Stimulated activated CD8-positive, alpha-beta memory T cell treated with anti-CD3 and anti-CD28 coated beads, Interleukin-7, amount 100 ng/mL, for 48 hours (primary cell): ENCODE data around the gene ITPK1.
A peak's percentile ranks its signal among the peaks of the same experiment; 100 is the strongest.

Experiments
- DNase-seq, 2 donors: peaks; one replicate each; pipeline ENCODE4 v3.0.0-alpha.2; 2020; ENCODE audit warnings: low read depth in 1 of 2; ENCODE audit errors: extremely low read depth in 1 of 2

Gene ITPK1

DNA sequence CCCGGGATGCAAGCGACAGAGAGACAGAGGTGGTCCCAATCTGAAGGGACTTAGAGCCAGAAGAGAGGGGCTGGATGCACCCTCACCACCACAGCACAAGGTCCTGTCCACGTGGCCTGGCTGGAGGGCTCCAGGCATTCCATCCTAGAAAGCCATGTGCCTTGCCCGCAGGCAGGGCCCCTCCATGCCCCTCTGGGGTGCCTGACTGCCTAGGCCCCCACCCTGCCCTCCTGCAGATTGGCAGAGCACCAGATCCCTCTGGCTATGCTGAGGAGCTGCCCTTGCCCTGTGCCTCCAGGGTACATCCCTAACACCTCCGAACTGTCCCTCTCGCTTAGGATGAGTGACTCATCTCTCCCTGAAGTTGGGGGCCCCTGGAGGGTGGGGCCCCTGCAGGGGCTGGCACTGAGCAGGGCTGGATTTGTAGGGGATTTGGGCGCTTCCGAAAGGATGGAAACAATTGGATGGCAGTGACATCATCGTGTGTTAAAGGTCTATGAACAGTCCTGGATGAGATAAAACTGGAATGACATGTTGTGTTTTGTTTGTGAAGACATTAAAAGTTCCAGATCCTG, 141.8 kb downstream of the ITPK1 start:
- no peak for DNase-seq

DNA sequence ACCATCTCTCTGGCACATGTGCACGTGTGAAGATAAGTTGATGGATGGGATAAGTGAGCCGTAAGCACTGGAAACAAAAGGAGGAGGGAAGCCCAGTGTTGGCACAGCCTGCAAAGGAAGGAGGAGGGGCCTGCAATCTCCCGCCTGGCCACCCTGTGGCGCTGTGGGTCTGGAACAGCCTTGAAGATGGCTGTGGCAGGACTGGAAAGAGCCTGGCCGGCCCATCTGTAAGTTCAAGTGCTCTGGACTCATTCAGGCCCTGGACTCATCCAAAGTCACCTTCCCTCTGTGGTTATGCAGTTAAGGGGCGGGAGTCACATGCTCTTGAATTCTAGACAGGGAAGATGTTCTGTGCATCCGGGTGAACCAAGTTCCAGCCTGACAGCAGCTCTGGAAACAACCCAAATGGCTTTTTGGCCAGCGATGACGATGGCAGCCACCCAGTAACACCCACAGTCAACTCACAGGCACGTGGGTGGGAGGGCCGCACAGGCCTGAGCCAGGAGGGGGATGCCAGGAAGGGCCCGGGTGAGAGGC, 142.4 kb downstream of the ITPK1 start:
- peak in 1 of 2 donors; percentile 12 for DNase-seq

DNA sequence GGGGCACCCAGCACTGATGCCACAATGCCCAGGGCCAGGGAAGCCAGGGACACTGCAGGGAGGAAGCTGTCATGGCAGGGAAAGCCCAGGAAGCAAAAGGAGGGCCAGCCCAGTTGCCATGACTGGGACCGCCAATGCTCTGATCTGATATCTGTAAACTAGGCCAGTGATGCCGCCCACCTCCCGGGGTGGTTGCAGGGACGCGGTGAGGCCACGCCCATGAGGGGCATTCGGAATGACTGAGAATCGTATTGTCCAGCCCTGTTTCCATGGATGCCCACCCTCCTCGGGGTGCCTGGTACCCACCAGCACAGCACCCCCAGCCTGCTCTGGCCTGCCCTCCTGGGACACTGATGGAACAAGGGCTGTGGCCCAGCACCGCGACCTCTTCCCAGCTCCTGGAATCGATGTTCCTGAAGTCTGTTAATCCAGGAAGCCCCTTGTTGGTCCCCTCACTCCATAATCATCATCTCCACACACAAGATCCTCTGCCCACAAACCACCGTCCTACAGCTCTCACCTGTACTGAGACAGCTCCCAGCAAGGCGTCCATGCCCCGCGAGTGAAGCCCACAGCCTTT, 144.0 kb downstream of the ITPK1 start:
- DNase-seq = no peak

DNA sequence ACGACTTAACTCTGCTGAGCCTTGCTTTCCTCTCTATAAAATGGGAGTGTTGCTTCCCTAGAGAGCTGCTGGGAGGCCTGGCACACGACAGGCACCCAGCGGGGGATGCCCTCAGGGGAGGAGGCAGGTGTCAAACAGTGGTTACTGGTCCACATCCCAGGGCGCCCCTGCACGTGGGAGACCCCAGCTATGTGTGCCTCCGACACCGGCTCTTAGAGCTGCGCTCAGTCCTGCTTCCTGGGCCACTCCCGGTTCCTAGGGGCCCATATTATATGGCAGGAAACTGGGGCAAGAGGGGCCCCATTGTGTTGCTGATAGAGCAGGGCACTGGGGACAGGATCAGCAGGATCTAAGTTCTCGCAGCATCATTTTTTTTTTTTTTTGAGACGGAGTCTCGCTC, 145.5 kb downstream of the ITPK1 start:
- DNase-seq = no peak

DNA sequence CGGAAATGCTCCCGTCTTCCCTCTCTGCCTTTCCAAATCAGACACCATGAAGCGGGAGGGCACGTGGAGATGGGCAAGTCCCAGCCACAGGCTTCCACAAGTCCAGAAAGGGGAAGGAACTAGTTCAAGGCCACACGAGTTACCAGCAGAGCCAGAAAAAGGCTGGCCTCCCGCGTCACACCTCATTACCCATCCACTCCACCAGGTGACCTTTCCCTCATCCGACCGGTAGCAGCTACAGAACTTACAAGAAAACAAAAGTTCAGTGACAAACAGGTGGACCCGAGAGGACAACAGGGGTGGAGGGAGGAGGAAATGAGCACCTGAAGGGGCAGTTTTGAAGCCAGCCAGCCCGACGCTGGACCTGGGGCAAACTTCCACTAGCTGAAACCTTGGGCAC, 145.9 kb downstream of the ITPK1 start:
- DNase-seq = no peak

DNA sequence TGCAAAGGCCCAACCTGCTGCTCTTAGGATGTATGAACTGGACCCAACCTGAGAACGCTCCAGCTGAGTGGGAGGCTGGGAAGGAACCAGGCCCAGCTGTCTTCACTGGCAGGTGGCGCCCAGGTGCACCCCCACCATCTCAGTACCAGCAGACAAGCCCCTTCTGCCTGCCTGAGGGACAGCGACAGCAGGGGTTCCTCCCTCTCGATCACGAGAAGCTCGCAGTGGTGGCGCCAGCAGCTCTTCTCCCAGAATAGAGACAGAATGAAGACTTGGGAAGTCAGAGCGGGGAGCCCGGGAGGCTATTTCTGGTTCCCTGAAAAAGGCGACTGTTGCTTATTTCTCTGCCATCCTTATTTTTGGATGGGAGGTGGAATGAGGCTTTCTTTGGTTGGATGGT, 146.3 kb downstream of the ITPK1 start:
- DNase-seq = no peak

DNA sequence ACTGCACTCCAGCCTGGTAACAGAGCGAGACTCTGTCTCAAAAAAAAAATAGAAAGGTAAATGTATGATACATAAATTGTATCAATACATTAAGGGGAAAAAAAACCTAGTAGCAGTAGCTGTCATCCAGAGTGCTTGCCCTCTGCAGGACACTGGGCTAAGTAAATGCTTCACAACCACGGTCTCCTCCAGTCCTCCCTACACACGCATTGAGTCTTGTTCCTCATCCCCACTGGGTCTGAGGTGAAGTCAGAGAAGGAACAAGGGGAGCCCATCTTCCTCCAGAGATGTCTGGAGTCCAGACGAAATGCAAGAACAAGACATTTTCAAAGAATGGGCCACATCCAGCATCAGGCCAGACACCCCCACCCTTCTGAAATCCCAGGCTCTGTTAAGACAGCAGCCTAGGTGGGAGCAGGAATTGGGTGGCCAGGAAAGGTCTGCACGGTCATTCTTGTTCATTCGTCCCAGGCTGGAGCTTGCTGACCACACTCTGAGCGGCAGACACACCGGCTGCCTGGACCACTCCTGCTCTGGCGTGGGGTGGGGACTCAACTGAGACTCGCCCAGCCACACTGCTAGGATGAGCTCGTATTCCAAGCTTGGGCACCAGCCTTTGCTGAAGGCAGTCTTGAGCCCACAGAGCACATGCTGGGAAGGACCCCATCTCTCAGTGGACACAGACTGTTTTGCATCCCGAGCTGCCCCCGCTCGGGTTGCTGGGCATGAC, 147.3 kb downstream of the ITPK1 start:
- DNase-seq = no peak

DNA sequence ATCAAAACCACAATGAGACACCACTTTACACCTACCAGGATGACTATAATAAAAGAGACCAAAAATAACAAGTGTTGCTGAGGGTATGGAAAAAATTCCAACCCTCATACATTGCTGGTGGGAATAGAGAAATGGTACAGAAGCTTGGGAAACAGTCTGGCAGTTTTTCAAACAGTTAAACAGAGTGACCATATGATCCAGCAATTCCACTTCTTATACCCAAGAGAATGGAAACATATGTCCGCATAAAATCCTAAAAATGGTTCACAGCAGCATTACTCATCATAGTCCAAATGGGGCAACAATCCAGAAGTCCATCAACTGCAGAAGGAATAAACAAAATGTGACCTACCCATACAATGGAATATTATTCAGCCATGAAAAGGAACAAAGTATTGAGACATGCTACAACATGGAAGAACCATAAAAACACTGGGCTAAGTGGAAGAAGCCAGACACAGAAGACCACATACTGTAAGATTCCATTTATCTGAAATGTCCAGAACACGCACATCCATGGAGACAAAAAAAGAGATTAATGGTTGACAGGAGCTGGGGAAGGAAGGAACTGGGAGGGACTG, 148.3 kb downstream of the ITPK1 start:
- DNase-seq = no peak

DNA sequence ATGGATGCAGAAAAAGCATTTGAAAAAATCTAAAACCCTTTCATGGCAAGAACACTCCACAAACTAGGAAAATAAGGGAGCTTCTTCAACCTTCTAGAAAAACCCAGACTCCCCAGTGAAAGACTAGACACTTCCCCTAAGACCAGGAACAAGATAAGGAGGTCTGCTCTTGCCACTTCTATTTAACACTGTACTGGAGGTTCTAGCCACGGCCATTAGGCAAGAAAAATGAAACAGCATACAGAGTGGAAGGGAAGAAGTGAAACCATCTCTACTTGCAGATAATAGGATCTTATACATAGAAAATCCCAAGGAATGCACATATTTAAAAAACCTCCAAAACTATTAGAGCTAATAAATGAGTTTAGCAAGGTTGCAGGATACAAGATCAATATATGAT, 150.4 kb downstream of the ITPK1 start:
- DNase-seq = no peak

DNA sequence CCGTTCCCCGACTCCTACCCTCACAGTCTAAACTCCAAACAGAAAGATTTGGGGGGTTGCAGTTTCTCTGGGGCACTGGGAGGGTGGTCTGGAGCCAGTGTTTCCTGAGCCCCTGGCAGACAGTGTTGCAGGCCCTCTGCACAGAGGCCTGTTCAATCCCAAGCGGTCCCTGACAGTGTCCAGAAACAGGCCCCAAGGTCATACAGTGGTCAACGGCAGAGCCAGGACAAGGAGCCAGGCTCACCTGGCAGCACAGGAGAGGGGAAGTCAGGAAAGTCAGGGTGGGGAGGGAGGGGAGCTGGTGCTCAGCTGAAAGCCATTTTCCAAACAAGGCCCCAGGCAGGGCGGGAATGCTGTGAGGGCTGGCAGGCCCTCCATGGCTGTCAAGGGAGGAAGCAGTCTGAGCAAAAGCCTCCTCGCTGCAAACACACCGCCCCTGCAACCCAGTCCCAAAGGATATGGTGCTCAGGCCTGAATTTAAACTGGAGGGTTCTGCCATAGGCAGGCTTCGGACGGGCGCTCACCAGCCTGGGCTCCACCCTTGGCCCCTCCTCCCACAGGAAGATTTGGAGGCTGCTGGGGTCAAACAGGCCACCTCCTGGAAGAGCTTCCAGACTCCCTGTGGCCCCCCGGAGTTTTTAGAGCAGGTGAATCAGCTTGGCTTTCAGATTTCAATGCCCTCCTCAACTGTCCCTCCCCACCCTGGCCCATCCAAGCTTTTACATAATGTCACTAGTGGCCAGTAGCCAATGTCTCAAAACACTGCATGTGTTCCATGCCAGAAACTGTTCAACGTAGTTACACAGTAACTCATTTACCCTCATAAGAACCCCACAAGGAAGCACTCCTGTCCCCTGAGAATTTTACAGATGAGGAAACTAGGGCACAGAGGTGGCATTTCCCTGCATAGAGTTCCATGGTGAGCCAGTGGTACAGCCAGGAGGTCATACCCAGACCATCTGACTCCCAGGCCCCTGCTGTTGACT, 151.3 kb downstream of the ITPK1 start:
- no peak for DNase-seq

DNA sequence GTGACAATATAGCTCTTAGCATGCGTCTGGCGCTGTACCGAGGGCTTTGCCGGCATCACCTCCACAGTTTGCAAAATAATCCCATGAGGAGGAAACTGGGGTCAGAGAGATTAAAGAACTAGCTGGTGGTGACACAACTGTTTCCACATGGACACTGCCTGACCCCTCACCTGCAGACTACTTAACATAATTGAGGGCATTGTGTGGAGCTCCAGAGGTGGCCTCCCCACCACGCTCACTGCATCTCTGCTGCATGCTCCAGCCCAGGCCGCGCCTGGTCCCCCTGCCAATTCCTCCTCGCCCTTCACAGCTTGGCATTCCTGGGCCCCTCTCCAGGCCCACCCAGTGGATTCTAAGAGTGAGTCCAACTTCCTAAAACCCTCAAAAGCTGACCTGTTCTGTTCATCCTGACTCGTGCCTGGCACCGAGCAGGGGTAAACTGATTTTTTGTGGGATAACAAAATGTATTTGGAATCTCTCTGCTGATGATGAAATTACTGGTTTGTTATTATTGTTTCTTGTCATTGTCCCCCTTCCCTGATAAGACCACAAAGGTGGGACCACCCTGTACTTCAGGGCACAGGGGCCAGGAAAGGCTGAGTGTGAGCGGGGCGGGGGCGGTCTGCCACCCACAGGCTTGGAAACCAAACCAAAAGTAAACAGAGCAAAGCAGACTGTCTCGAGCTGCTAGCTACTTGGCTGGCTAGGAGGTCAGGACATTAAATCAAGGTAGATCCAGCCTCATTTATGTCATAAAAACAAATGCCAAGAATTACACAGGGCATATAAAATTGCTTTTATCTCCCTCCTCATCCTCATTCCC, 152.2 kb downstream of the ITPK1 start:
- DNase-seq = no peak

DNA sequence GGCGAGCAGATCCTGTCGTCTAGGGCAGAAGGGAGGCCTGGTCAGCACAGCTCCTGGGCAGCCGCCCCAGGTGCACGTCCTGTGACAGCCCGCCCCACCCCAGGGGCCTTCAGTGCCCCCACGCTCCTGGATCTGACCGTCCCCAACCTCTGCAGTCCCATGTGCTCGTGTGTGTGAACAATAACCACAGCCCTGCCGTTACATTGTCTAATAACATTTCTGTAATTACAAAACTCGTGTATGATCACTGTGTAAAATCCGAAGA, 153.0 kb downstream of the ITPK1 start:
- DNase-seq = no peak

DNA sequence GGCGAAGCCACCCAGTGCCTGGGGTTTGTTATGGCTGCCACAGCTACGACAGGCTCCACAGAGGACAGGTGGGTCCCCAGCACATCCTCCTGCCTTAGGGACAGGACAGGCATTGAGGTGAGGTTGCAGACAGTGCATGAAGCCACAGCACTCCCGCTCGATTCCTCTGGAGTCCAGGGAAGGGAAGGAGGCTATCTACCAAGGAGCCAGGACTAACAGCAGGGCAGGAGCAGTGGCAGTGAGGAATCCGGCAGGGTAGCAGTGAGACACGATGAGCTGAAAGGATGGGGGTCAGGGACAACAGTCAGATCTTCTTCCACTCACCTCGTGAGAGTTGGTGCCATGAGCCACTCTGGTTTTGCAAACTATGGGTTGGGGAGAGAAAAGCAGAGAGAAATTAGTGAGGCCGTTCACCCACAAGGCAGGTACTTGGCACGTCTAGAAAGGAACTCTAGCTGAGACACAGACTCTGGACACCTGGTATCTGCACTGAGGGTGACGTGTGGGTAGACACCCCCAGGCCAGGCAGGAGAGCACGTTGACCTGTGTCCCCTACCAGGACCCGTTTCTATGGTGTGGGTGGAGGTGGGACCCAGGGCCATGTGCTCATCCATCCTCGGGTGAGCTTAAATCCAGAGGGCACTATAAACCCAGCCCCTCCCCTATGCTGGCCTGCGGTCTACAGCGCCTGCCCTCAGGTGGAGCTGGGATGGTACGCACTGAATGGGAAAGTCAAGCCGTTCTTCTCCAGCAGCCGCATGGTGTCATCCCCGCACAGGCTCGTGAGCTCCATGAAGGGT, 153.5 kb downstream of the ITPK1 start:
- no peak for DNase-seq

DNA sequence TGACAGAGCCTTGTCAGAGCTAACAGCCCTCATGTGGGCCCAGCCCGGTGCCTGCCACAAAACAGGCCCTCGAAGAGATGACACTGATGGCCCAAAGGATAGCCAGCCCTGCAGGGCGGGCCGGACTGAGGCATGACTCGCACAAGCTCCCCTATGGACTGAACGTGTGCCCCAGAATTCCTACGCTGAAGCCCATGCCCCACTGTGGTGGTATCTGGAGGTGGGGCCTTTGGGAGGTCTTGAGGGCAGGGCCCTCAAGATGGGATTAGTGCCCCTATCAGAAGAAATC, 154.2 kb downstream of the ITPK1 start:
- no peak for DNase-seq

DNA sequence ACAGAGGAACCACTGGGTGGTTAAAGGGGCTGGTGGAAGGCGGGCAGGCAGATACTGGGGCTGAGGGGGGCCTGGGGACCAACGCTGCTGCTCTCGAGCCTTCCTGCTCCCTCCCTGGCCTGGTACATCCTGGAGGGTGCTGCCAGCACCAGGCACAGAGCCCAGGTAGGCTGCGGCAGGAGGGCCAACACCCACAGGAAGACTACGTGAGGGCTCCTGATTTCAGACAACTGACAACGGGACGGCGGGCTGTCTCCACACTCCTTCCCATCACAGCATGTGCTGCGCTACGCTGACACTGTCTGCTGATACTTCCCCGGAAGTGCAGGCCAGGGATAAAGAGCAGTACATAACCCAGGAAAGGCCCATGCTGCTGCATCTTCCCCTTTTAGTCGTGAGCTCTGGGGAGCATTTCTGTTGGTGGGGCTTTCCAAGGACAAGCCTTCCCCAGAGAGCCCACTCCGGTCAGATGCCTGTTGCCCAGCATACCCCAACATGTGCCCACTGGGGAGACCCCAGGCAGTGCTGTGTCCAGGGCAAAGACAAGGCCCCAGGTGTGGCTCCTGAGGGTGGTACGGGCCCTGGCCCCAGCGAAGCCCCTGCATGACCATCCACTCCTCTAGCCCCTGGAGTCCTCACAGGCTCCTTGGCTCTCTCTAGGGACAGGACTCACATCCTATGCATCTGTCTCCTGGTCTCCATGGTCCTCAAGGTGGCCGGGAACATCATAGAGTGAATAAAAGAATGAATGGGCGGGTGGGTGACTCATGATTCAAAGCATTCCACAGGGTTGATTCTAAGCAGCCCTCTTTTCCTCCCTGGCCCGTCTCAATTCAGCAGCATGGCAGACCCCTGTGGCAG, 154.8 kb downstream of the ITPK1 start:
- no peak for DNase-seq

DNA sequence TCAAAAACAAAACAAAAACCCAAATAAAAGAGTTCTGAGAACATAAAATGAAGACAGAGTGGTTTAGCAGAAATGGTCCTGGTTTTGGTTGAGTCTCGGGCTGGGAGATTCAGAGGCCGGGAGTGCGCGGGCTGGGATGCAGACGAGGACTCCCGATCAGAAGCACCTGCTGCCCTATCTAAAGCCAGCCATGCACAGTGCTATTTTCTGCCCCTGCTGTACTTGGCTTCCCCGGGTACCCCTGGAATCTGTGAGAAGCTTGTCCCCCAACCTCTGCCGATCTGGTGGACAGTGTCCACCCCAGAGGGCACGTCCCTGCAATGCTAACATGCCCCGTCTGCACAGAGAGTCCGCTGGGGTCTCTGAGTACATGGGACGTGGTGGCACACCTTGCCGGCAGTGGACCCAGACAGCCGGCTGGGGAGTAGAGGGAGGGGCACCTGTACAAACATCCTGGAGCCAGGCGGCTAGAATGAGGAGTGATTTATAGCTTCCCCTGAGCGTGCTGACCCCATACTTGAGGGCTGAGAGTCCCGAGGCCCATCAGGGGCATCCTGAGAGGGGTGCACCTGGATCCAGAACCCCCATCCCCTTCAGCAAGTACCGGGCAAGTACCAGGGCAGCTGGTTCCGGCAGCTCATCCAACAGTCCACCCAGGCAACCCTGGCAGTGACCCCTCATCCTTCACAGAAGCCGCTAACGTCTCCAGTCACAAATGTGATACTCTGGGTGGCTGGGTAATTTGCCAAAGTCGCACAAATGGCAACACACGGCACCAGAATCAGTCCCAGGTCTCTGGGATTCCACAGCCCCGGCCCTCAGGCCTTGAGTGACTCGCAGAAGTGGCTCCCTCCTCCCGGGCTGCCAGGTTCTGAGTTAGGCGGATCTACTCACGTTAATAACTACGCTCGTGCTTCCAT, 155.7 kb downstream of the ITPK1 start:
- no peak for DNase-seq

DNA sequence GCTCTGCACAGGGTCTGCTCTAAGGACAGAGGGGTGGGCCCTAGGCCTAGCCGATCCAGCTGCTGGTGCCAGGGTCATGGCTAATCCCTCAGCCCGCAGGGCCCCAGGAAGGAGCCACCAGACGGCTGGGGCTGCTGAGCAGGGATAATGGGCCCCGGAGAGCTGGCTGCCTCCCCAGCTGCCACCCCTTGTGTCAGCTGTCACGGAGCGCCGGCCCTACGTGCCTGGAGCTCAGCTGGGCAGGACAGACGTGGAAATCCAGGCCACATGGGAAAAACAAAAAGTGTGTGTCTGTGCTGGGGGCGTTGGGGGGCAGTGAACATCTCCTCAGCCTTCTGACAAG, 156.6 kb downstream of the ITPK1 start:
- DNase-seq = no peak
